Sigmoid colon (tissue), 4 donors: ENCODE results near the gene SNX27.

Experiments
- CTCF ChIP-seq, 4 experiments: fragments of 450-650 bp in 3 of 4; fragments of 200-600 bp in 1 of 4; IDR thresholded peaks; one replicate each; pipeline ENCODE4 v1.5.1; 2016 to 2019; ENCODE audit warnings: antibody characterized with exemption in 4 of 4, mild to moderate bottlenecking in 3 of 4, moderate library complexity in 2 of 4
- POLR2A ChIP-seq, 2 donors: fragments of 450-650 bp; IDR thresholded peaks; one replicate each; pipeline ENCODE4 v1.6.1; 2016; ENCODE audit warnings: antibody characterized with exemption in 2 of 2, mild to moderate bottlenecking in 2 of 2, moderate library complexity in 2 of 2
- POLR2AphosphoS5 ChIP-seq, 4 donors: sonication (generic); formaldehyde crosslinking; IDR thresholded peaks; one replicate each; pipeline ENCODE4 v1.6.1; 2017; ENCODE audit warnings: antibody characterized with exemption in 4 of 4

DNA sequence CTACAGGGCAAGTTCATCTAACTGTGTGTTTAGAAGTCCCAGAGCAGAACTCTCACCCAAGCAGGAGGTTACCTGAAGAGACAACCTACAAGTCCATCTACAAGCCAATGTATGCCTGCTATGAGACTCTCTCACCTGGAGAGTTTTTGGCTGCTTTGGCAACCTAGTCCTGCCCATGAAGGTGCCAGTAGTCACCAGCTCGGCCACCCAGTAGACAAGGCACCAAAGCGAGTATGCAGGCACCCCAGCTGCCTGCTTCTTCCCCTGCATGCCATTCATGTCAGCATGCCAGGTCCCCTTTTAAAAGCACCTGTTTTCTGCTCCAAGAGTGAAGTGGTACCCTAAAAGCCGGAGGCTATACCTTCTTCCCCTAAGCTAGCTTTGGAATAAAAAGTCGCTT lies 129.7 kb downstream of the SNX27 start:
- TF ChIP-seq CTCF (IDR thresholded peaks at IDR 0.05) (no peak), POLR2A (IDR thresholded peaks at IDR 0.05) (no peak), POLR2AphosphoS5 (IDR thresholded peaks at IDR 0.05) (no peak)
